Effector memory CD8-positive, alpha-beta T cell (primary cell): Measurements from ENCODE around the gene BCL2L12.
"Not testable (repeated sequence)": the region's sequence is repeated elsewhere in the genome, so short reads cannot be mapped to it uniquely, and the experiment has no call there.

Source experiments
- ATAC-seq: fragments of 150-1000 bp; cut with Tn5 transposase; replicated peaks from 2 replicates; pipeline ENCODE4 v1.10.0; 2021; ENCODE audit warnings: mild to moderate bottlenecking, moderate library complexity
- DNase-seq, 3 experiments: peaks; one replicate each; pipeline ENCODE4 v3.0.0; 2021
- H3K27ac Mint-ChIP-seq, 2 donors: one replicate each; pipeline ENCODE4 v1.8.0; 2022; ENCODE audit warnings: mild to moderate bottlenecking in 2 of 2, mixed read lengths in 2 of 2, moderate library complexity in 2 of 2
- H3K27me3 Mint-ChIP-seq, 2 donors: one replicate each; pipeline ENCODE4 v1.8.0; 2022; ENCODE audit warnings: mixed read lengths in 2 of 2
- H3K36me3 Mint-ChIP-seq: one replicate; pipeline ENCODE4 v1.8.0; 2022; ENCODE audit warnings: mild to moderate bottlenecking, moderate library complexity, mixed read lengths; ENCODE audit not compliant: insufficient read depth
- H3K4me1 Mint-ChIP-seq, 2 donors: one replicate each; pipeline ENCODE4 v1.8.0; 2022; ENCODE audit warnings: low read depth in 2 of 2, mixed read lengths in 2 of 2
- H3K4me3 Mint-ChIP-seq, 2 donors: one replicate each; pipeline ENCODE4 v1.8.0; 2022; ENCODE audit warnings: mild to moderate bottlenecking in 2 of 2, mixed read lengths in 2 of 2, moderate library complexity in 2 of 2
- H3K9me3 Mint-ChIP-seq, 2 donors: one replicate each; pipeline ENCODE4 v1.8.0; 2022; ENCODE audit warnings: mixed read lengths in 2 of 2
- total RNA-seq, 9 experiments: gene quantifications; one replicate each; lab custom pipeline; 2026; lab: John Stamatoyannopoulos, UW

The BCL2L12 gene
- 6.0 to 17.5 (median 9.2) reads per million in 9 experiments for total RNA-seq

GRCh38 chr19:49665351-49666119 is at the start of gene BCL2L12, which contains the start of gene IRF3:
Gene BCL2L12, plus strand, starts transcription at chr19:49665933. Its CDS starts 760 bp downstream, at chr19:49666693.
Gene IRF3, minus strand, starts transcription at chr19:49665857. Its CDS starts 1,019 bp downstream, at chr19:49664838.
- peak within 1 kb of the TSS; percentile 98 to 100 for H3K4me3 Mint-ChIP-seq
- DNase-seq (peak; percentile 100), ATAC-seq (peak; percentile 82)
- H3K36me3 Mint-ChIP-seq = peaks cover 47% of the 10 kb centered on the region
- peak within 1 kb of the TSS; percentile 94 to 97 for H3K27ac Mint-ChIP-seq
- no peaks in the 10 kb centered on the region for H3K9me3 Mint-ChIP-seq
- H3K4me1 Mint-ChIP-seq = peaks cover 38 to 39% of the 10 kb centered on the region in 2 donors
- no peaks in the 10 kb centered on the region for H3K27me3 Mint-ChIP-seq

GRCh38 chr19:49616532-49616931 is 49.2 kb upstream of the BCL2L12 start:
- Mint-ChIP-seq H3K9me3 (no peaks in the 10 kb centered on the region), H3K36me3 (peaks cover 73% of the 10 kb centered on the region), H3K27me3 (no peaks in the 10 kb centered on the region), H3K4me3 (no peak overlapping the region), H3K4me1 (peaks cover 23 to 25% of the 10 kb centered on the region in 2 donors), H3K27ac (no peak overlapping the region)
- no peak for DNase-seq
- ATAC-seq = no peak

GRCh38 chr19:49616945-49617344 is 48.8 kb upstream of the BCL2L12 start:
- no peak for ATAC-seq
- Mint-ChIP-seq H3K36me3 (peaks cover 74% of the 10 kb centered on the region), H3K27me3 (no peaks in the 10 kb centered on the region), H3K4me1 (peaks cover 23 to 25% of the 10 kb centered on the region in 2 donors), H3K27ac (no peak overlapping the region), H3K9me3 (no peaks in the 10 kb centered on the region), H3K4me3 (no peak overlapping the region)
- no peak for DNase-seq

- not testable (repeated sequence) for H3K9me3 Mint-ChIP-seq, ATAC-seq, DNase-seq, H3K4me3 Mint-ChIP-seq, H3K27me3 Mint-ChIP-seq
- peaks cover 81% of the 10 kb centered on the region for H3K36me3 Mint-ChIP-seq
- peaks cover 19 to 21% of the 10 kb centered on the region in 2 donors for H3K4me1 Mint-ChIP-seq
- H3K27ac Mint-ChIP-seq = peak overlapping the region in 1 of 2 donors; percentile 82
Observed at GRCh38 chr19:49617860-49618259, 47.9 kb upstream of the BCL2L12 start.

- H3K36me3 Mint-ChIP-seq = peaks cover 44% of the 10 kb centered on the region
- no peak for ATAC-seq
Observed at GRCh38 chr19:49624967-49625910, 40.5 kb upstream of the BCL2L12 start.

GRCh38 chr19:49626226-49626625 is 39.5 kb upstream of the BCL2L12 start:
- H3K4me3 Mint-ChIP-seq = no peak overlapping the region
- ATAC-seq (no peak), DNase-seq (no peak)
- peaks cover 42% of the 10 kb centered on the region for H3K36me3 Mint-ChIP-seq
- H3K27me3 Mint-ChIP-seq = no peaks in the 10 kb centered on the region
- no peaks in the 10 kb centered on the region for H3K4me1 Mint-ChIP-seq
- H3K9me3 Mint-ChIP-seq = no peaks in the 10 kb centered on the region
- H3K27ac Mint-ChIP-seq = peak overlapping the region in 1 of 2 donors; percentile 65

More at GRCh38 chr19:49624967-49625910, 40.5 kb upstream of the BCL2L12 start:
- H3K4me3 Mint-ChIP-seq = no peak overlapping the region
- DNase-seq = no peak
- H3K27me3 Mint-ChIP-seq = no peaks in the 10 kb centered on the region
- H3K9me3 Mint-ChIP-seq = no peaks in the 10 kb centered on the region
- peak overlapping the region in 1 of 2 donors; percentile 3 for H3K27ac Mint-ChIP-seq
- H3K4me1 Mint-ChIP-seq = no peaks in the 10 kb centered on the region

- H3K4me1 Mint-ChIP-seq = no peaks in the 10 kb centered on the region
- H3K4me3 Mint-ChIP-seq = no peak overlapping the region
- peaks cover 22% of the 10 kb centered on the region for H3K36me3 Mint-ChIP-seq
- H3K9me3 Mint-ChIP-seq = no peaks in the 10 kb centered on the region
- ATAC-seq = no peak
- peak overlapping the region; percentile 3 to 65 for H3K27ac Mint-ChIP-seq
- no peaks in the 10 kb centered on the region for H3K27me3 Mint-ChIP-seq
- no peak for DNase-seq
Observed at GRCh38 chr19:49629659-49630058, 36.1 kb upstream of the BCL2L12 start.

- no peak overlapping the region for H3K4me3 Mint-ChIP-seq
- DNase-seq = no peak
- no peaks in the 10 kb centered on the region for H3K9me3 Mint-ChIP-seq
- no peak for ATAC-seq
- H3K27me3 Mint-ChIP-seq = no peaks in the 10 kb centered on the region
- H3K36me3 Mint-ChIP-seq = peaks cover 24% of the 10 kb centered on the region
- peak overlapping the region; percentile 1 to 16 for H3K27ac Mint-ChIP-seq
- peaks cover 0 to 8% of the 10 kb centered on the region in 2 donors for H3K4me1 Mint-ChIP-seq
Observed at GRCh38 chr19:49631014-49631588, 34.6 kb upstream of the BCL2L12 start.

- Mint-ChIP-seq H3K4me3 (no peak overlapping the region), H3K27ac (peak overlapping the region in 1 of 2 donors; percentile 1), H3K4me1 (peaks cover 0 to 8% of the 10 kb centered on the region in 2 donors), H3K9me3 (no peaks in the 10 kb centered on the region), H3K27me3 (no peaks in the 10 kb centered on the region), H3K36me3 (peaks cover 19% of the 10 kb centered on the region)
- ATAC-seq (no peak), DNase-seq (no peak)
Observed at GRCh38 chr19:49631610-49632192, 34.0 kb upstream of the BCL2L12 start.

- H3K27ac Mint-ChIP-seq = no peak overlapping the region
Observed at GRCh38 chr19:49632576-49632975, 33.2 kb upstream of the BCL2L12 start.

GRCh38 chr19:49633273-49633672 is 32.5 kb upstream of the BCL2L12 start:
- H3K27ac Mint-ChIP-seq, DNase-seq, ATAC-seq, H3K4me3 Mint-ChIP-seq, H3K27me3 Mint-ChIP-seq, H3K9me3 Mint-ChIP-seq: not testable (repeated sequence)
- Mint-ChIP-seq H3K36me3 (peaks cover 14% of the 10 kb centered on the region), H3K4me1 (peaks cover 7 to 12% of the 10 kb centered on the region in 2 donors)

More at GRCh38 chr19:49632576-49632975, 33.2 kb upstream of the BCL2L12 start:
- Mint-ChIP-seq H3K36me3 (peaks cover 14% of the 10 kb centered on the region), H3K4me3 (no peak overlapping the region), H3K9me3 (no peaks in the 10 kb centered on the region), H3K4me1 (peaks cover under 1 to 8% of the 10 kb centered on the region in 2 donors), H3K27me3 (no peaks in the 10 kb centered on the region)
- DNase-seq = no peak
- no peak for ATAC-seq

GRCh38 chr19:49635530-49636232 is 30.1 kb upstream of the BCL2L12 start:
- peaks cover 24 to 25% of the 10 kb centered on the region in 2 donors for H3K4me1 Mint-ChIP-seq
- DNase-seq (no peak), ATAC-seq (no peak)
- H3K27me3 Mint-ChIP-seq = no peaks in the 10 kb centered on the region
- no peaks in the 10 kb centered on the region for H3K9me3 Mint-ChIP-seq
- peaks cover 24% of the 10 kb centered on the region for H3K36me3 Mint-ChIP-seq
- H3K27ac Mint-ChIP-seq = peak overlapping the region in 1 of 2 donors; percentile 87
- no peak overlapping the region for H3K4me3 Mint-ChIP-seq
